ENCODE results near the gene MOB3B. TPM values are rescaled to one million over a fixed set of nuclear protein-coding genes. Genes with fewer than 3 reads are reported as not detected.

The MOB3B gene
- total and polyA plus RNA-seq, 2 of the 13 experiments (the other 11 are each of a cell fraction or from before 2014, with no cell fraction given): 0.03 to 0.09 TPM

DNA sequence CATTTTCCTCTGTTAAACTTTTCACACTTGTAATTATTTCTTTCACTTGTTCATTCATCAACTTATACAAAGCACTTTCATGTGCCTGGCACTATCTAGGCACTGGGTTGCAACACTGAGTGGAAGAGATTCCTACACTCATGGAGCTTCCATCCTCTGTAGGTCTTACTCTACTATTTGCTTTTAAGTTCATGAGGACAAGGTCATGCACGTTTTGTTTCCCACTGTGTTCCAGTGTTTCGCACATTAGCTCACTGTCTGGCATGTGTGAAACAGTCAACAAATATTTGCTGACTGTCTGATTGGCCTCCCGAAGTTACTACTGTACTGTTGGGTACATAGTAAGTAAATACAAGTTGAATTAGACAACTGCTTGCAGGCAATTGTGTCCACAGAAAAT, 93.4 kb downstream of the MOB3B start (continued):
- TF ChIP-seq, protein P1, sequence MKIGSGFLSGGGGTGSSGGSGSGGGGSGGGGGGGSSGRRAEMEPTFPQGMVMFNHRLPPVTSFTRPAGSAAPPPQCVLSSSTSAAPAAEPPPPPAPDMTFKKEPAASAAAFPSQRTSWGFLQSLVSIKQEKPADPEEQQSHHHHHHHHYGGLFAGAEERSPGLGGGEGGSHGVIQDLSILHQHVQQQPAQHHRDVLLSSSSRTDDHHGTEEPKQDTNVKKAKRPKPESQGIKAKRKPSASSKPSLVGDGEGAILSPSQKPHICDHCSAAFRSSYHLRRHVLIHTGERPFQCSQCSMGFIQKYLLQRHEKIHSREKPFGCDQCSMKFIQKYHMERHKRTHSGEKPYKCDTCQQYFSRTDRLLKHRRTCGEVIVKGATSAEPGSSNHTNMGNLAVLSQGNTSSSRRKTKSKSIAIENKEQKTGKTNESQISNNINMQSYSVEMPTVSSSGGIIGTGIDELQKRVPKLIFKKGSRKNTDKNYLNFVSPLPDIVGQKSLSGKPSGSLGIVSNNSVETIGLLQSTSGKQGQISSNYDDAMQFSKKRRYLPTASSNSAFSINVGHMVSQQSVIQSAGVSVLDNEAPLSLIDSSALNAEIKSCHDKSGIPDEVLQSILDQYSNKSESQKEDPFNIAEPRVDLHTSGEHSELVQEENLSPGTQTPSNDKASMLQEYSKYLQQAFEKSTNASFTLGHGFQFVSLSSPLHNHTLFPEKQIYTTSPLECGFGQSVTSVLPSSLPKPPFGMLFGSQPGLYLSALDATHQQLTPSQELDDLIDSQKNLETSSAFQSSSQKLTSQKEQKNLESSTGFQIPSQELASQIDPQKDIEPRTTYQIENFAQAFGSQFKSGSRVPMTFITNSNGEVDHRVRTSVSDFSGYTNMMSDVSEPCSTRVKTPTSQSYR (CRISPR knock-in tag; IDR thresholded peaks at IDR 0.05; ENCODE audit: borderline replicate concordance): peak; percentile 58; the same call in 1 of the 2 replicates
- TF ChIP-seq, protein P2, sequence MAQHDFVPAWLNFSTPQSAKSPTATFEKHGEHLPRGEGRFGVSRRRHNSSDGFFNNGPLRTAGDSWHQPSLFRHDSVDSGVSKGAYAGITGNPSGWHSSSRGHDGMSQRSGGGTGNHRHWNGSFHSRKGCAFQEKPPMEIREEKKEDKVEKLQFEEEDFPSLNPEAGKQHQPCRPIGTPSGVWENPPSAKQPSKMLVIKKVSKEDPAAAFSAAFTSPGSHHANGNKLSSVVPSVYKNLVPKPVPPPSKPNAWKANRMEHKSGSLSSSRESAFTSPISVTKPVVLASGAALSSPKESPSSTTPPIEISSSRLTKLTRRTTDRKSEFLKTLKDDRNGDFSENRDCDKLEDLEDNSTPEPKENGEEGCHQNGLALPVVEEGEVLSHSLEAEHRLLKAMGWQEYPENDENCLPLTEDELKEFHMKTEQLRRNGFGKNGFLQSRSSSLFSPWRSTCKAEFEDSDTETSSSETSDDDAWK (CRISPR knock-in tag; IDR thresholded peaks at IDR 0.05): no peak
- TF ChIP-seq ZNF816 (CRISPR knock-in tag; IDR thresholded peaks at IDR 0.05; ENCODE audit: borderline replicate concordance) (peak; percentile 76; the same call in 1 of the 2 replicates), CHD2 (IDR thresholded peaks at IDR 0.05; ENCODE audit: low read depth, low read length) (no peak), PPARG (CRISPR knock-in tag; conservative IDR thresholded peaks at IDR 0.05) (peak; percentile 79), ZNF670 (CRISPR knock-in tag; IDR thresholded peaks at IDR 0.05; ENCODE audit: borderline replicate concordance) (peak; percentile 94), KMT2B (CRISPR knock-in tag; IDR thresholded peaks at IDR 0.05) (0 out of 2 replicates have a peak, but pooled peaks have one; percentile 37), ZNF883 (CRISPR knock-in tag; IDR thresholded peaks at IDR 0.05; ENCODE audit: not compliant biosample characterization) (no peak), ZSCAN20 (CRISPR knock-in tag; IDR thresholded peaks at IDR 0.05; ENCODE audit: borderline replicate concordance) (no peak), ZNF253 (CRISPR knock-in tag; IDR thresholded peaks at IDR 0.05; ENCODE audit: borderline replicate concordance) (no peak), RFXAP (CRISPR knock-in tag; IDR thresholded peaks at IDR 0.05; ENCODE audit: borderline replicate concordance) (0 out of 2 replicates have a peak, but pooled peaks have one; percentile 62), SNAI1 (CRISPR knock-in tag; IDR thresholded peaks at IDR 0.05; ENCODE audit: borderline replicate concordance) (no peak), MEIS2 (CRISPR knock-in tag; IDR thresholded peaks at IDR 0.05) (peak; percentile 65; the same call in 1 of the 2 replicates), ZNF850 (CRISPR knock-in tag; conservative IDR thresholded peaks at IDR 0.05) (no peak)
- TF ChIP-seq, protein P3, sequence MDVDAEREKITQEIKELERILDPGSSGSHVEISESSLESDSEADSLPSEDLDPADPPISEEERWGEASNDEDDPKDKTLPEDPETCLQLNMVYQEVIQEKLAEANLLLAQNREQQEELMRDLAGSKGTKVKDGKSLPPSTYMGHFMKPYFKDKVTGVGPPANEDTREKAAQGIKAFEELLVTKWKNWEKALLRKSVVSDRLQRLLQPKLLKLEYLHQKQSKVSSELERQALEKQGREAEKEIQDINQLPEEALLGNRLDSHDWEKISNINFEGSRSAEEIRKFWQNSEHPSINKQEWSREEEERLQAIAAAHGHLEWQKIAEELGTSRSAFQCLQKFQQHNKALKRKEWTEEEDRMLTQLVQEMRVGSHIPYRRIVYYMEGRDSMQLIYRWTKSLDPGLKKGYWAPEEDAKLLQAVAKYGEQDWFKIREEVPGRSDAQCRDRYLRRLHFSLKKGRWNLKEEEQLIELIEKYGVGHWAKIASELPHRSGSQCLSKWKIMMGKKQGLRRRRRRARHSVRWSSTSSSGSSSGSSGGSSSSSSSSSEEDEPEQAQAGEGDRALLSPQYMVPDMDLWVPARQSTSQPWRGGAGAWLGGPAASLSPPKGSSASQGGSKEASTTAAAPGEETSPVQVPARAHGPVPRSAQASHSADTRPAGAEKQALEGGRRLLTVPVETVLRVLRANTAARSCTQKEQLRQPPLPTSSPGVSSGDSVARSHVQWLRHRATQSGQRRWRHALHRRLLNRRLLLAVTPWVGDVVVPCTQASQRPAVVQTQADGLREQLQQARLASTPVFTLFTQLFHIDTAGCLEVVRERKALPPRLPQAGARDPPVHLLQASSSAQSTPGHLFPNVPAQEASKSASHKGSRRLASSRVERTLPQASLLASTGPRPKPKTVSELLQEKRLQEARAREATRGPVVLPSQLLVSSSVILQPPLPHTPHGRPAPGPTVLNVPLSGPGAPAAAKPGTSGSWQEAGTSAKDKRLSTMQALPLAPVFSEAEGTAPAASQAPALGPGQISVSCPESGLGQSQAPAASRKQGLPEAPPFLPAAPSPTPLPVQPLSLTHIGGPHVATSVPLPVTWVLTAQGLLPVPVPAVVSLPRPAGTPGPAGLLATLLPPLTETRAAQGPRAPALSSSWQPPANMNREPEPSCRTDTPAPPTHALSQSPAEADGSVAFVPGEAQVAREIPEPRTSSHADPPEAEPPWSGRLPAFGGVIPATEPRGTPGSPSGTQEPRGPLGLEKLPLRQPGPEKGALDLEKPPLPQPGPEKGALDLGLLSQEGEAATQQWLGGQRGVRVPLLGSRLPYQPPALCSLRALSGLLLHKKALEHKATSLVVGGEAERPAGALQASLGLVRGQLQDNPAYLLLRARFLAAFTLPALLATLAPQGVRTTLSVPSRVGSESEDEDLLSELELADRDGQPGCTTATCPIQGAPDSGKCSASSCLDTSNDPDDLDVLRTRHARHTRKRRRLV (CRISPR knock-in tag; IDR thresholded peaks at IDR 0.05): no peak
- TF ChIP-seq, protein P4, sequence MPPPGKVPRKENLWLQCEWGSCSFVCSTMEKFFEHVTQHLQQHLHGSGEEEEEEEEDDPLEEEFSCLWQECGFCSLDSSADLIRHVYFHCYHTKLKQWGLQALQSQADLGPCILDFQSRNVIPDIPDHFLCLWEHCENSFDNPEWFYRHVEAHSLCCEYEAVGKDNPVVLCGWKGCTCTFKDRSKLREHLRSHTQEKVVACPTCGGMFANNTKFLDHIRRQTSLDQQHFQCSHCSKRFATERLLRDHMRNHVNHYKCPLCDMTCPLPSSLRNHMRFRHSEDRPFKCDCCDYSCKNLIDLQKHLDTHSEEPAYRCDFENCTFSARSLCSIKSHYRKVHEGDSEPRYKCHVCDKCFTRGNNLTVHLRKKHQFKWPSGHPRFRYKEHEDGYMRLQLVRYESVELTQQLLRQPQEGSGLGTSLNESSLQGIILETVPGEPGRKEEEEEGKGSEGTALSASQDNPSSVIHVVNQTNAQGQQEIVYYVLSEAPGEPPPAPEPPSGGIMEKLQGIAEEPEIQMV (CRISPR knock-in tag; IDR thresholded peaks at IDR 0.05; ENCODE audit: low read depth): no peak
- TF ChIP-seq, protein P5, sequence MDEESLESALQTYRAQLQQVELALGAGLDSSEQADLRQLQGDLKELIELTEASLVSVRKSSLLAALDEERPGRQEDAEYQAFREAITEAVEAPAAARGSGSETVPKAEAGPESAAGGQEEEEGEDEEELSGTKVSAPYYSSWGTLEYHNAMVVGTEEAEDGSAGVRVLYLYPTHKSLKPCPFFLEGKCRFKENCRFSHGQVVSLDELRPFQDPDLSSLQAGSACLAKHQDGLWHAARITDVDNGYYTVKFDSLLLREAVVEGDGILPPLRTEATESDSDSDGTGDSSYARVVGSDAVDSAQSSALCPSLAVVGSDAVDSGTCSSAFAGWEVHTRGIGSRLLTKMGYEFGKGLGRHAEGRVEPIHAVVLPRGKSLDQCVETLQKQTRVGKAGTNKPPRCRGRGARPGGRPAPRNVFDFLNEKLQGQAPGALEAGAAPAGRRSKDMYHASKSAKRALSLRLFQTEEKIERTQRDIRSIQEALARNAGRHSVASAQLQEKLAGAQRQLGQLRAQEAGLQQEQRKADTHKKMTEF (CRISPR knock-in tag; IDR thresholded peaks at IDR 0.05): peak; percentile 90

All from HepG2 (cell line).